ENCODE results near the gene CBX1.

The CBX1 gene

GRCh38 chr17:48144976-48145798 lies 43.9 kb upstream of the CBX1 start:
- in situ Hi-C loops (cut with HindIII; ENCODE audit: low sequenced_read_pairs), result no loop called here
- H3K4me3 ChIP-seq (ENCODE audit: low read depth, low read length), result no peak overlapping the region
- DNase-seq (ENCODE audit: low read depth, low spot score), result no peak
- TF ChIP-seq, protein P1, sequence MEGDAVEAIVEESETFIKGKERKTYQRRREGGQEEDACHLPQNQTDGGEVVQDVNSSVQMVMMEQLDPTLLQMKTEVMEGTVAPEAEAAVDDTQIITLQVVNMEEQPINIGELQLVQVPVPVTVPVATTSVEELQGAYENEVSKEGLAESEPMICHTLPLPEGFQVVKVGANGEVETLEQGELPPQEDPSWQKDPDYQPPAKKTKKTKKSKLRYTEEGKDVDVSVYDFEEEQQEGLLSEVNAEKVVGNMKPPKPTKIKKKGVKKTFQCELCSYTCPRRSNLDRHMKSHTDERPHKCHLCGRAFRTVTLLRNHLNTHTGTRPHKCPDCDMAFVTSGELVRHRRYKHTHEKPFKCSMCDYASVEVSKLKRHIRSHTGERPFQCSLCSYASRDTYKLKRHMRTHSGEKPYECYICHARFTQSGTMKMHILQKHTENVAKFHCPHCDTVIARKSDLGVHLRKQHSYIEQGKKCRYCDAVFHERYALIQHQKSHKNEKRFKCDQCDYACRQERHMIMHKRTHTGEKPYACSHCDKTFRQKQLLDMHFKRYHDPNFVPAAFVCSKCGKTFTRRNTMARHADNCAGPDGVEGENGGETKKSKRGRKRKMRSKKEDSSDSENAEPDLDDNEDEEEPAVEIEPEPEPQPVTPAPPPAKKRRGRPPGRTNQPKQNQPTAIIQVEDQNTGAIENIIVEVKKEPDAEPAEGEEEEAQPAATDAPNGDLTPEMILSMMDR (IDR thresholded peaks at IDR 0.05; ENCODE audit: low read depth, low read length), result no peak

- in situ Hi-C loops (cut with HindIII; ENCODE audit: low sequenced_read_pairs), result no loop called here
- no peak for DNase-seq (ENCODE audit: low read depth, low spot score)
- no peak overlapping the region for H3K4me3 ChIP-seq (ENCODE audit: low read depth, low read length)
- TF ChIP-seq, protein P1 (IDR thresholded peaks at IDR 0.05; ENCODE audit: low read depth, low read length), result no peak
These were observed 43.0 kb upstream of the CBX1 start for GRCh38 chr17:48144231-48144630.

- TF ChIP-seq, protein P1 (IDR thresholded peaks at IDR 0.05; ENCODE audit: low read depth, low read length), result no peak
- no peak for DNase-seq (ENCODE audit: low read depth, low spot score)
- in situ Hi-C loops (cut with HindIII; ENCODE audit: low sequenced_read_pairs), result no loop called here
- H3K4me3 ChIP-seq (ENCODE audit: low read depth, low read length), result no peak overlapping the region
These were observed 42.4 kb upstream of the CBX1 start for GRCh38 chr17:48143629-48144028.

- no peak overlapping the region for H3K4me3 ChIP-seq (ENCODE audit: low read depth, low read length)
- TF ChIP-seq, protein P1 (IDR thresholded peaks at IDR 0.05; ENCODE audit: low read depth, low read length), result no peak
- DNase-seq (ENCODE audit: low read depth, low spot score), result no peak
- in situ Hi-C loops (cut with HindIII; ENCODE audit: low sequenced_read_pairs), result no loop called here
These were observed 38.7 kb upstream of the CBX1 start for GRCh38 chr17:48139944-48140343.

DNA sequence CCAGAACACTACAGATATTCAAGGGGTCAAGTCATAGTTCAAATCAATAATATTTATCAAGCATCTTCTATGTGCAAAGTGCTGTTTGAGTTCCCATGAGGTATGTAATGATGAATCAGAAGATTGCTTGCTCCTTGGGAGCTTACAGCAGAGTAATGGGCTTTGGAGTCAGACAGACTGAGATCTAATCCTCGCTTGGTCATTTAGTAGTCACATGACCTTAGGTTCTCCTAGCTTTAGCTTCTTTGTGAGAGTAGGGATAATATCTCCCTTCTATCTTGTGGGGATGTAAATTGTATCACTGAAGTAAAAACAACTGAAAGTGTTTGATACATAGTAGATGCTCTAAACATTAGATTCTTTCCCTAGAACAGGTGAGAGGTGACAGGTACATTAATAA lies 36.4 kb upstream of the CBX1 start:
- in situ Hi-C loops (cut with HindIII; ENCODE audit: low sequenced_read_pairs), result no loop called here
- no peak for DNase-seq (ENCODE audit: low read depth, low spot score)
- TF ChIP-seq, protein P1 (IDR thresholded peaks at IDR 0.05; ENCODE audit: low read depth, low read length), result no peak
- H3K4me3 ChIP-seq (ENCODE audit: low read depth, low read length), result no peak overlapping the region

DNA sequence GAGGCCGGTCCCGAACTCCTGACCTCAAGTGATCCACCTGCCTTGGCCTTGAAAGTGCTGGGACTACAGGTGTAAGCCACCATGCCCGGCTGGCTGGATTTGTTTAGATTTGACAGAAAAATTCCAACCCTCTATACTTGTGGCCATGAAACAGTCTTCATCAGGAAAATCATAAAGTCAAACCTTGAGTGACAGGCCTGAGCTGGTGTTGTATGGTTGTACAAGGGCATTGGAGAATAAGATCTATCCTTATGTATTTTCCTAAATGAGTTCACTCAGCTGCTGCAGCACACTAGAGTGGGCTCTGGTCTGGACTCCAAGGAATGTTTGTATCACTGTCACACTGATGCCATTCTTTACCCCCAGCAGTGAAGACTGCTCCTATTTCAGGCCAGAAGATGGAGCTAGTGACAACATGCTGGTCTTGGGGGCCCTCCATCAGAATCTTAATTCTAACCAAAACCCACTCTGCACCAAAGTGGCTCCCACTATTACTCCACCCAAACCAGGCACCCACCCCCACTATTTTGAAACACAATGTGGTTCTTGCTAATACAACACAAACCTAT lies 33.7 kb upstream of the CBX1 start:
- DNase-seq (ENCODE audit: low read depth, low spot score), result no peak
- no peak overlapping the region for H3K4me3 ChIP-seq (ENCODE audit: low read depth, low read length)
- in situ Hi-C loops (cut with HindIII; ENCODE audit: low sequenced_read_pairs), result no loop called here
- TF ChIP-seq, protein P1 (IDR thresholded peaks at IDR 0.05; ENCODE audit: low read depth, low read length), result peak; percentile 25
